Measurements from ENCODE around the gene DYRK3. TPM values are rescaled to one million over a fixed set of nuclear protein-coding genes. Genes with fewer than 3 reads are reported as not detected.

DYRK3 gene
- polyA plus RNA-seq, 2 donors = 0.77 to 1.3 TPM

GRCh38 chr1:206646504-206646903 is 11.2 kb downstream of the DYRK3 start:
- Histone ChIP-seq H3K27ac (ENCODE audit: low read depth in 2 of 2, low read length in 1 of 2) (no peak overlapping the region), H3K9me3 (ENCODE audit: control insufficient read depth in 2 of 2, insufficient read depth in 1 of 2, low read depth in 1 of 2, low read length in 1 of 2) (no peaks in the 10 kb centered on the region), H3K4me1 (ENCODE audit: control insufficient read depth in 2 of 2, insufficient read depth in 2 of 2, low read length in 1 of 2) (no peaks in the 10 kb centered on the region), H3K27me3 (ENCODE audit: control insufficient read depth in 1 of 2, insufficient read depth in 2 of 2, low read length in 2 of 2) (no peaks in the 10 kb centered on the region), H3K36me3 (ENCODE audit: control insufficient read depth in 2 of 2, insufficient read depth in 2 of 2, low read length in 1 of 2) (peaks cover 2 to 6% of the 10 kb centered on the region in 2 donors), H3K4me3 (ENCODE audit: low read depth in 1 of 2, low read length in 2 of 2) (no peak overlapping the region)
- WGBS, 2 donors = 63 to 94% methylated on average over 1 of the region's 1 CpG

- H3K4me3 ChIP-seq (ENCODE audit: low read depth in 1 of 2, low read length in 2 of 2) = no peak overlapping the region
- H3K27ac ChIP-seq (ENCODE audit: low read depth in 2 of 2, low read length in 1 of 2) = no peak overlapping the region
- no peaks in the 10 kb centered on the region for H3K9me3 ChIP-seq (ENCODE audit: control insufficient read depth in 2 of 2, insufficient read depth in 1 of 2, low read depth in 1 of 2, low read length in 1 of 2)
These were observed 11.9 kb downstream of the DYRK3 start for GRCh38 chr1:206647224-206647623.

GRCh38 chr1:206649261-206649921 is 14.1 kb downstream of the DYRK3 start:
- H3K36me3 ChIP-seq (ENCODE audit: control insufficient read depth in 2 of 2, insufficient read depth in 2 of 2, low read length in 1 of 2) = peaks cover 2 to 6% of the 10 kb centered on the region in 2 donors
- 86 to 95% methylated on average over 5 of the region's 5 CpGs for WGBS, 2 donors
- no peaks in the 10 kb centered on the region for H3K9me3 ChIP-seq (ENCODE audit: control insufficient read depth in 2 of 2, insufficient read depth in 1 of 2, low read depth in 1 of 2, low read length in 1 of 2)
- H3K27ac ChIP-seq (ENCODE audit: low read depth in 2 of 2, low read length in 1 of 2) = no peak overlapping the region
- no peaks in the 10 kb centered on the region for H3K4me1 ChIP-seq (ENCODE audit: control insufficient read depth in 2 of 2, insufficient read depth in 2 of 2, low read length in 1 of 2)
- H3K27me3 ChIP-seq (ENCODE audit: control insufficient read depth in 1 of 2, insufficient read depth in 2 of 2, low read length in 2 of 2) = no peaks in the 10 kb centered on the region
- H3K4me3 ChIP-seq (ENCODE audit: low read depth in 1 of 2, low read length in 2 of 2) = no peak overlapping the region

More at GRCh38 chr1:206647224-206647623, 11.9 kb downstream of the DYRK3 start:
- H3K27me3 ChIP-seq (ENCODE audit: control insufficient read depth in 1 of 2, insufficient read depth in 2 of 2, low read length in 2 of 2) = no peaks in the 10 kb centered on the region
- H3K36me3 ChIP-seq (ENCODE audit: control insufficient read depth in 2 of 2, insufficient read depth in 2 of 2, low read length in 1 of 2) = peaks cover 2 to 6% of the 10 kb centered on the region in 2 donors
- no peaks in the 10 kb centered on the region for H3K4me1 ChIP-seq (ENCODE audit: control insufficient read depth in 2 of 2, insufficient read depth in 2 of 2, low read length in 1 of 2)

- Histone ChIP-seq H3K27me3 (ENCODE audit: control insufficient read depth in 1 of 2, insufficient read depth in 2 of 2, low read length in 2 of 2) (no peaks in the 10 kb centered on the region), H3K4me1 (ENCODE audit: control insufficient read depth in 2 of 2, insufficient read depth in 2 of 2, low read length in 1 of 2) (no peaks in the 10 kb centered on the region), H3K9me3 (ENCODE audit: control insufficient read depth in 2 of 2, insufficient read depth in 1 of 2, low read depth in 1 of 2, low read length in 1 of 2) (no peaks in the 10 kb centered on the region), H3K36me3 (ENCODE audit: control insufficient read depth in 2 of 2, insufficient read depth in 2 of 2, low read length in 1 of 2) (peaks cover 2 to 6% of the 10 kb centered on the region in 2 donors), H3K27ac (ENCODE audit: low read depth in 2 of 2, low read length in 1 of 2) (no peak overlapping the region), H3K4me3 (ENCODE audit: low read depth in 1 of 2, low read length in 2 of 2) (no peak overlapping the region)
- 87 to 98% methylated on average over 3 of the region's 3 CpGs for WGBS, 2 donors
These were observed 15.7 kb downstream of the DYRK3 start for GRCh38 chr1:206651014-206651413.

GRCh38 chr1:206651958-206652890 is 16.9 kb downstream of the DYRK3 start:
- 87% methylated on average over 5 of the region's 5 CpGs for WGBS, 2 donors

GRCh38 chr1:206653715-206654459 is 18.6 kb downstream of the DYRK3 start:
- Histone ChIP-seq H3K36me3 (ENCODE audit: control insufficient read depth in 2 of 2, insufficient read depth in 2 of 2, low read length in 1 of 2) (no peaks in the 10 kb centered on the region), H3K4me3 (ENCODE audit: low read depth in 1 of 2, low read length in 2 of 2) (no peak overlapping the region), H3K4me1 (ENCODE audit: control insufficient read depth in 2 of 2, insufficient read depth in 2 of 2, low read length in 1 of 2) (no peaks in the 10 kb centered on the region), H3K27me3 (ENCODE audit: control insufficient read depth in 1 of 2, insufficient read depth in 2 of 2, low read length in 2 of 2) (no peaks in the 10 kb centered on the region), H3K27ac (ENCODE audit: low read depth in 2 of 2, low read length in 1 of 2) (no peak overlapping the region), H3K9me3 (ENCODE audit: control insufficient read depth in 2 of 2, insufficient read depth in 1 of 2, low read depth in 1 of 2, low read length in 1 of 2) (no peaks in the 10 kb centered on the region)
- 52 to 58% methylated on average over 7 of the region's 7 CpGs for WGBS, 2 donors

More at GRCh38 chr1:206651958-206652890, 16.9 kb downstream of the DYRK3 start:
- H3K4me1 ChIP-seq (ENCODE audit: control insufficient read depth in 2 of 2, insufficient read depth in 2 of 2, low read length in 1 of 2) = no peaks in the 10 kb centered on the region
- no peaks in the 10 kb centered on the region for H3K27me3 ChIP-seq (ENCODE audit: control insufficient read depth in 1 of 2, insufficient read depth in 2 of 2, low read length in 2 of 2)
- H3K36me3 ChIP-seq (ENCODE audit: control insufficient read depth in 2 of 2, insufficient read depth in 2 of 2, low read length in 1 of 2) = peaks cover 2 to 6% of the 10 kb centered on the region in 2 donors
- H3K27ac ChIP-seq (ENCODE audit: low read depth in 2 of 2, low read length in 1 of 2) = no peak overlapping the region
- H3K4me3 ChIP-seq (ENCODE audit: low read depth in 1 of 2, low read length in 2 of 2) = no peak overlapping the region
- H3K9me3 ChIP-seq (ENCODE audit: control insufficient read depth in 2 of 2, insufficient read depth in 1 of 2, low read depth in 1 of 2, low read length in 1 of 2) = no peaks in the 10 kb centered on the region

GRCh38 chr1:206654828-206655227 is 19.5 kb downstream of the DYRK3 start:
- peaks cover 0 to 8% of the 10 kb centered on the region in 2 donors for H3K4me1 ChIP-seq (ENCODE audit: control insufficient read depth in 2 of 2, insufficient read depth in 2 of 2, low read length in 1 of 2)
- no peaks in the 10 kb centered on the region for H3K36me3 ChIP-seq (ENCODE audit: control insufficient read depth in 2 of 2, insufficient read depth in 2 of 2, low read length in 1 of 2)
- H3K27me3 ChIP-seq (ENCODE audit: control insufficient read depth in 1 of 2, insufficient read depth in 2 of 2, low read length in 2 of 2) = no peaks in the 10 kb centered on the region
- H3K4me3 ChIP-seq (ENCODE audit: low read depth in 1 of 2, low read length in 2 of 2) = no peak overlapping the region
- WGBS, 2 donors = 67 to 73% methylated on average over 2 of the region's 2 CpGs
- no peak overlapping the region for H3K27ac ChIP-seq (ENCODE audit: low read depth in 2 of 2, low read length in 1 of 2)
- no peaks in the 10 kb centered on the region for H3K9me3 ChIP-seq (ENCODE audit: control insufficient read depth in 2 of 2, insufficient read depth in 1 of 2, low read depth in 1 of 2, low read length in 1 of 2)

- H3K27ac ChIP-seq (ENCODE audit: low read depth in 2 of 2, low read length in 1 of 2) = no peak overlapping the region
- no peaks in the 10 kb centered on the region for H3K27me3 ChIP-seq (ENCODE audit: control insufficient read depth in 1 of 2, insufficient read depth in 2 of 2, low read length in 2 of 2)
- no peaks in the 10 kb centered on the region for H3K9me3 ChIP-seq (ENCODE audit: control insufficient read depth in 2 of 2, insufficient read depth in 1 of 2, low read depth in 1 of 2, low read length in 1 of 2)
- H3K36me3 ChIP-seq (ENCODE audit: control insufficient read depth in 2 of 2, insufficient read depth in 2 of 2, low read length in 1 of 2) = no peaks in the 10 kb centered on the region
- no peak overlapping the region for H3K4me3 ChIP-seq (ENCODE audit: low read depth in 1 of 2, low read length in 2 of 2)
- 69 to 75% methylated on average over 4 of the region's 4 CpGs for WGBS, 2 donors
- peaks cover 0 to 8% of the 10 kb centered on the region in 2 donors for H3K4me1 ChIP-seq (ENCODE audit: control insufficient read depth in 2 of 2, insufficient read depth in 2 of 2, low read length in 1 of 2)
These were observed 20.1 kb downstream of the DYRK3 start for GRCh38 chr1:206655471-206655882.

- Histone ChIP-seq H3K9me3 (ENCODE audit: control insufficient read depth in 2 of 2, insufficient read depth in 1 of 2, low read depth in 1 of 2, low read length in 1 of 2) (no peaks in the 10 kb centered on the region), H3K4me1 (ENCODE audit: control insufficient read depth in 2 of 2, insufficient read depth in 2 of 2, low read length in 1 of 2) (peaks cover 0 to 8% of the 10 kb centered on the region in 2 donors), H3K27ac (ENCODE audit: low read depth in 2 of 2, low read length in 1 of 2) (no peak overlapping the region), H3K36me3 (ENCODE audit: control insufficient read depth in 2 of 2, insufficient read depth in 2 of 2, low read length in 1 of 2) (no peaks in the 10 kb centered on the region), H3K4me3 (ENCODE audit: low read depth in 1 of 2, low read length in 2 of 2) (no peak overlapping the region), H3K27me3 (ENCODE audit: control insufficient read depth in 1 of 2, insufficient read depth in 2 of 2, low read length in 2 of 2) (no peaks in the 10 kb centered on the region)
- 81 to 88% methylated on average over 3 of the region's 3 CpGs for WGBS, 2 donors
These were observed 21.6 kb downstream of the DYRK3 start for GRCh38 chr1:206656936-206657335.

Data from esophagus (tissue), 2 donors.